ENCODE data around the gene SOWAHB. TPM values are rescaled to one million over a fixed set of nuclear protein-coding genes. Genes with fewer than 3 reads are reported as not detected.

Gene SOWAHB, protein sequence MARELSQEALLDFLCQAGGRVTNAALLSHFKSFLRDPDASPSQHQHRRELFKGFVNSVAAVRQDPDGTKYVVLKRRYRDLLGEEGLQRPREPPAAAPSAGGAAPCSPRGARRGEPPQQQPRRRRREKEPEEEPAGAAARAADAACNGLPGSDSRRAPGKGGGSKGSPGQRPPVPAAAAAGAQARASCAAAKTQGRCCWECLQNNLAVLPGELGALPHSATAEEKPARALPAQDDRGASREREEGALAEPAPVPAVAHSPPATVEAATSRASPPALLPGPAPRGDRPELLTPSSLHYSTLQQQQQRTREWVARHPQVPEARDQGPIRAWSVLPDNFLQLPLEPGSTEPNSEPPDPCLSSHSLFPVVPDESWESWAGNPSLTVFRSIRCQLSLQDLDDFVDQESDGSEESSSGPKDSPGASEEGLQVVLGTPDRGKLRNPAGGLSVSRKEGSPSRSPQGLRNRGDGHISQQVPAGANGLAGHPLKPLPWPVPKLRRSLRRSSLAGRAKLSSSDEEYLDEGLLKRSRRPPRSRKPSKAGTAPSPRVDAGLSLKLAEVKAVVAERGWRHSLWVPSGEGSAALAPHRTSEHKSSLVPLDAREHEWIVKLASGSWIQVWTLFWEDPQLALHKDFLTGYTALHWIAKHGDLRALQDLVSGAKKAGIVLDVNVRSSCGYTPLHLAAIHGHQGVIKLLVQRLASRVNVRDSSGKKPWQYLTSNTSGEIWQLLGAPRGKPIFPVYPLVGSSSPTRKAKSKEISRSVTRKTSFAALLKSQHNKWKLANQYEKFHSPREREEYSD
- total RNA-seq = 10 to 100 TPM; 23.7 to 25.5 TPM
- long read RNA-seq, transcript SOWAHB-201 (1 exons, 3,220 nt) = major isoform, 44 of 44 reads
- long read RNA-seq, partial matches to known transcripts = 0 of 44 reads
- long read RNA-seq, other reads (novel, unspliced or antisense) = 0 of 44 reads

DNA sequence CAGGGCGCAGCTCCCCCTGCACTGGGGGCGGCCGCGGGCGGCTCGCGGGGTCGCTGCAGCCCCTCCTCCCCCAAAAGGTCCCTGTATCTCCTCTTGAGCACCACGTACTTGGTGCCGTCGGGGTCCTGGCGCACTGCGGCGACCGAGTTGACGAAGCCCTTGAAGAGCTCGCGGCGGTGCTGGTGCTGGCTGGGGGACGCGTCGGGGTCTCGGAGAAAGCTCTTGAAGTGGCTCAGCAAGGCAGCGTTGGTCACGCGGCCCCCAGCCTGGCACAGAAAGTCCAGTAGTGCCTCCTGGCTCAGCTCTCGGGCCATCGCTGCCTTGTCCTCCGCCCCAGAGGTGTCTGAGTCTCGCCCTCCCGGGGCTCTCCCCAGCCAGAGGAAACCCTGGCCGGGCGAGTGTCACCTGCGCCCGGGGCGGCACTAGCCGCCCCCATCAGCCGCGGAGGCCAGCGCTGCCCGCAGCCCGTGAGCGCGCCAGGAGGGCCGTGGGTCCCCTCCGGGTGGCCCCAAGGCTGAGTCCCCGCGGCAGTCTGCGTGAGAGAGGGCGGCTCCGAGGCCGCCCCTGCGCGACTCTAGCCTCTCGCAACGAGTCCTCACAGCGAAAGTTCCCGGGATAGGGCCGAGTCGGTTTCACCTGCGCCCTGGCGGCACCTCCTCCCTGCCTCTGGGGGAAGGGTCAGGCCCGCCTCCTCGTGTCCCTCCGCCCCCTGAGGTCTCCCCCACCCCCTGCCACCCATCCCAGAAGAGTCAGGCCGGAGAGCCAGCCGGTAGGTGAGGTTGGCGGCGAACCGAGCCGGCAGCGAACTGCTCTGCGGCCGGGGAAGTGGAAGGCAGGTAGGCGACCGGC lies at the start of gene SOWAHB:
SOWAHB (minus strand) TSS at position 609 of the 849 bp plus-strand sequence; CDS start at position 314, 295 bp downstream.
- intact Hi-C loops (cut with DNase I, micrococcal nuclease) = no loop called here
- ATAC-seq (peak; percentile 86), DNase-seq (peak; percentile 88 to 93)

DNA sequence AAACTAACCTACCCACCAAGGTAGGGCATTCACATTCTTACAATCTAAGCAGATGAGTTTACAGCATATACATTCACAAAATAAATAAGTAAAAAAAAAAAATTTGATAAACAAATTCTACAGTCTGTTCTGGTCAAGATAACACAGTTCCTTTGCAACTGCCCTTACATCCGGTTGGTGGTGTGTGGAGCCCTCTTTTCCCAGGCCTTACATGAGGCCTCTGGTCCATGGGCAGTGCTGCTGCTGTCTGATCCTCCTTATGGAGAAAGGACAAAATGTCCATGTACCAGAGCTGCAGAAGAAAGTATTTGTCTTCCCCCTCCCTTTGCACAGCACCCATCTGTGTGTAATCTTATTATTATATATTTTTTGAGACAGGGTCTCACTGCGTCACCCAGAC lies 49.4 kb upstream of the SOWAHB start:
- intact Hi-C loops (cut with DNase I, micrococcal nuclease) = no loop called here
- no peak for DNase-seq
- no peak for ATAC-seq

DNA sequence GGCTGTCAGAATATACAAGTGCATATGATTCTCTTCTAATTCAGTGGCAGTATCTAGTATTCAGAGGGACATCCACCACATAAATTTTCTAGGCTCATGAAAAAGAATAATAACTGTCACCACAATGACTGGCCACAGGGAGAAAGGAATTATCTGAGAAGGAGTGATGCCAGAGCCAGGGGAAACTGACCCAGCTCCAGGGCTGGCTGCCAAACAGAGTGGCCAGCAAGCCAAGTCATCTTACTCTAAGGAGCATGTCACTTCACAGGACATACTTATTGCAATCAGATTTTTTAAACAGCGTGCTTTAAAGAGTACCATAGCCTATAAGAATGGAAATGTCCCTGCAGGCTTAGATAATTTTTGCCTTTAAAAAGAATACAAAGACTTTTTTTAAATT lies 45.8 kb upstream of the SOWAHB start:
- intact Hi-C loops (cut with DNase I, micrococcal nuclease) = no loop called here
- DNase-seq = no peak
- ATAC-seq = no peak

DNA sequence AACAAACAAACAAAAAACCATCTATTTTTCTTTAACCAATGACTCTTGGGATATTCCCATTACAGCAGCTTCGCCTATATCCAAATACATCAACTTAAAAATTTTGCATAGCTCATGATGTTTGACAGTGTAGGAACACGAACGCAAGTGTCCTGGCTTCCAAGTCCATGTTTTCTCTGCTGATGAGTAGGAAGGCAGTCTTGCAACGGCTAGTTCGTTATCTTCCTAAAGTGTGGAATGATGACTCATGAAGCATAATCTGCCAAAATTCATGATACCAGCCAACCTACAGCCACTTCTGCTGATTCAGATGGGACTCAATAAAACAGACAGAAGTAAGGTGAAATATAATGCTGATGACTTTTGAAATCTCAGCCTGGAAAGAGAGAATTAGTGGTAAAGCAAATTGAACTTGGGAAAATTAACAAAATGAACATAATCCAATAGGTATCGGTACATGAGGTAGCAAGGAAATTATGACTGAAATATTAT lies 45.2 kb upstream of the SOWAHB start:
- intact Hi-C loops (cut with DNase I, micrococcal nuclease) = no loop called here
- DNase-seq (no peak), ATAC-seq (no peak)

DNA sequence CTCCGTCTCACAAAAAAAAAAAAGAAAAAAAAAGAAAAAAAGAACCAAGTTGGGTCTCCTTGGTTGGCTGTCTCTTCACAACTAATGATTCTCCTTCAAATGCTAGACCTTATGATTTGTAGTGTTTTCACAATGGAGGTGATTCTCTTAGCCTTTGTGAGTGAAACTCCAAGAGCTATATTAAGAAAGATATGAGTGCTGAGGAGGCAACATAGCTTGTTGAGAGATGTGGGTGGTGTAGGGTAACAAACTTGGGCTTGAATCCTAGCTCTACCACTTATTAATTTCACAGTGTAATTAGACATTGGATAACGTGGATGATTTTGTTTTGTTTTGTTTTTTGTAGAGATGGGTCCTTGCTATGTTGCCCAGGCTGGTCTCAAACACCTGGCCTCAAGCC lies 41.2 kb upstream of the SOWAHB start:
- ATAC-seq = no peak
- no peak for DNase-seq
- intact Hi-C loops (cut with DNase I, micrococcal nuclease) = no loop called here

DNA sequence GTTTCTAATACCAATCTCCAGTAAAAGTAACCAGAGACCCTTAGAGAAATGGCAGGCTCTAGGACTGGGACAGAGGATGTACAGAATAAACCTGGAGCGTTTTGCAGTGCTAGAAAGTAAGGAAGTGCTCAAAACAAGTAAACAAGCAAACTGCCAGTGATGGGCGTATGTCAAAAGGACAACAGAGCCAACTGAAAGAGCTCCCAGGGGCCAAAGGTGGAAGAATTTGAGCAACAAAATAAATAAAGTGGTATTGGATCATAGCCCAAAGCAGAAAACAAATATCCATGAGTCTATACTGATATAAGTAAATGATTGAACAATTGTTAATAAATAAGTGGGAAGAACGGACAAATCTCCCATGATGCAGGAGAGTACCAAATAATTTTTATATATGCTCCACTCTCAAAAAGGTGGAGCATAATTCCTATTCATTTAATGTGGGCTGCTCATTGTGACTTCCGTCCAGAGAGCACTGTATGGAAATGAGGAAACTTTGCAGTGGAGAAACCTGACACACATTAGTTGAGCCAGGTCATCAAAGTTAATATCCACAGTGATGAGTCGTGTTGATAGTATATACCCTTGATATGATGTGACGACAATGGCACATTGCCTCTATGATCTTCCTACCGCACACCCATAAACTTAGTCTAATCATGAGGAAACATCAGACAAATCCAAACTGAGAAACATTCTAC lies 33.8 kb upstream of the SOWAHB start:
- ATAC-seq (peak; percentile 45), DNase-seq (no peak)
- intact Hi-C loops (cut with DNase I, micrococcal nuclease) = no loop called here

DNA sequence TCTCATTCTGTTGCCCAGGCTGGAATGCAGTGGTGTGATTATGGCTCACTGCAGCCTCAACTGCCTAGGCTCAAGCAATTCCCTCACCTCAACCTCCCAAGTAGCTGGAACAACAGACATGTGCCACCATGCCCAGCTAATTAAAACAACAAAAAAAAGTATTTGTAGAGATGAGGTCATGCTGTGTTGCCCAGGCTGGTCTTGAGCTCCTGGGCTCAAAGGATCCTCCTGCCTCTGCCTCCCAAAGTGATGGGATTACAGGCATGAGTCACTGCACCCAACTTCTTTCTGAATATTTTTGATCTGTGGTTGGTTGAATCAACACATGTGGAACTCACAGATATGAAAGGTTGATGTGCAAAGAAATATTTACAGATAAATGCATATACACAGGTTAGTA lies 33.1 kb upstream of the SOWAHB start:
- ATAC-seq (no peak), DNase-seq (no peak)
- intact Hi-C loops (cut with DNase I, micrococcal nuclease) = no loop called here

DNA sequence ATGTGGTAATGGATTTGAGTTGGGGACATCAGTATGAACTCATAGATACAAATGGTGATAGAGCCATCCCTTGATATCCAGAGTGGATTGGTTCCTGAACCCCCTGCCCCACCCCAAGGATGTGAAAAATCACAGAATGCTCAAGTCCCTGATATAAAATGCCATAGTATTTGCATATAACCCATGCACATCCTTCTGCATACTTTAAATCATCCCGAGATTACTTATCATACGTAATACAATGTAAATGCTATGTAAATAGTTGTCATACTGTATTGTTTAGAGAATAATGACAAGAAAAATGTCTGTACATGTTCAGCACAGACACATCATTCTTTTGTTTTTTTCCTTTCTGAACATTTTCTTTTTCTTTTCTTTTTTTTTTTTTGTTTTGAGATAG lies 32.7 kb upstream of the SOWAHB start:
- DNase-seq (no peak), ATAC-seq (no peak)
- intact Hi-C loops (cut with DNase I, micrococcal nuclease) = no loop called here

DNA sequence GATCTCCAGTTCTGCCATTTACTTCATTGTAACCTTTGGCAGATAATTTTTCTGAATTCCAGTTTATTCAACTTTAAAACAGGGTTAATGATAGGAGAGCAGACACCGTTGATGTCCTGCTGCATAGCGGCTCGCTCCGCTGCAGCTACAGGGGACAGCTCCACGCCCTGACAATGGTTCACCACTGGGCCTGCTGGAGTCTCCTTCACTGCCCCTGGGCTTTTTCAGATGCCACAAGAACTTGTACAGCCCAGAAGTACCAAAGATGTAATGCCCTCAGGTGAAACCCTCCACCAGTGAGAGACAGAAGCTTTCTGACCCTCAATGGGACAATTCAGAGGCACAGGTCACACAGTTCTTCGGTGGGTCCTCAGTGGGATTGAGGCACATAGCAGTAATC lies 28.9 kb upstream of the SOWAHB start:
- intact Hi-C loops (cut with DNase I, micrococcal nuclease) = no loop called here
- ATAC-seq = no peak

DNA sequence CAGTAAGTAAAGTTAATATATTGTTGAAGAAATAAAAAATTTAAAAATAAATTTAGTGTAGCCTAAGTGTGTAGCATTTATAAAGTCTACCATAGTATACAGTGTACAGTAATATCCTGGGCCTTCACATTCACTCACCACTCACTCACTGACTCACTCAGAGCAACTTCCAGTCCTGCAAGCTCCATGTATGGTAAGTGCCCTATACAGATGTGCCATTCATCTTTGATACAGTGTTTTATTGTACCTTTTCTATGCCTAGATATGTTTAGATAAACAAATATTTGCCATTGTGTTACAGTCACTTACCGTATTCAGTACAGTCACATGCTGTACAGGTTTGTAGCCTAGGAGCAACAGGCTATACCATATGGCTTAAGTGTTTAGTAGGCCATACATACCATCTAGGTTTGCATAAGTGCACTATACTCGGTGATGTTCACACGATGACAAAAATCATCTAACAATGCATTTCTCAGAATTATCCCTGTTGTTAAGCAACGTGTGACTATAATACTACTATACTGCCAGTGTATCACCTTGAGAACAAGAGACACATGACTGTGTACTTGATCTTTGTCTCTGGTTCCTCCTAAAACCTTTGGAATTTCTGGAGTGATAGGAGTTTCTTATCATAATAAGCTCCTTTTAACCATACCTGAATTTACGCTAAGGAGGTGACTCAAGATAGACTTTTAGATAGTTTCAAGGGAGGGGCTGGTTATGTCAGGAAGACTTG lies 25.8 kb upstream of the SOWAHB start:
- intact Hi-C loops (cut with DNase I, micrococcal nuclease) = no loop called here
- DNase-seq = no peak
- peak; percentile 37 for ATAC-seq

More for the DNA sequence above, 28.9 kb upstream of the SOWAHB start:
- no peak for DNase-seq

DNA sequence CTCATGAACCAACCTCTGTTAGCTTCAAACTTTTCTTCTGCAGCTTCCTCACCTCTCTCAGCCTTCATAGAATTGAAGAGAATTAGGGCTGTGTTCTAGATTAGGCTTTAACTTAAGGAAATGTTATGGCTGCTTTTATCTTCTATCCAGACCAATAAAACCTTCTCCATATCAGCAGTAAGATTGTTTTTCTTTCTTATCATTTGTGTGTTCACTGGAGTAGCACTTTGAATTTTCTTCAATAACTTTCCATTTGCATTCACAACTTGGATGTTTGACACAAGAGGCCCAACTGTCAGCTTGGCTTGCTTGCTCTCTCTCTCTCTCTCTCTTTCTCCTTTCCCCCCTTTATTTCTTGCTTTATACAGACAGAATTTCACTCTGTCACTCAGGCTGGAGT lies 22.8 kb upstream of the SOWAHB start:
- DNase-seq (no peak), ATAC-seq (peak; percentile 90)
- intact Hi-C loops (cut with DNase I, micrococcal nuclease) = no loop called here

DNA sequence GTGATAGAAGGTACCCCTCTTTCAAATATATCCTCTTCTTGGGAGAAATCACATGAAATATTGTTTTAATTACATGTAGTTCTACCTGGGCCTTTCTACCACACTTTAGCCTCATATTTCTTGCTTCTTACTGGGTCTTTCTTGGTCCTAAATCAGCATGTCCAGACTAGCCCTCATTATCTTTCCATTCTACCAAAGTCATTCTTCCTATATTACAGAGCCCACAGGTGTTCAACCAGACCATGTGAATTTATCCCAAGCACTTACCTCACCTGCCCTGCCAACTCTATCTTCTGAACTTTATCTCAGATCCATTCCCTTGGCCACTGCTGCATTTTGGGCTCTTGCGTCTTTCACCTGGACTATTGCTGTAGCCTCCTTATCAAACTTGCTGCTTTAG lies 11.8 kb upstream of the SOWAHB start:
- no peak for ATAC-seq
- intact Hi-C loops (cut with DNase I, micrococcal nuclease) = no loop called here

DNA sequence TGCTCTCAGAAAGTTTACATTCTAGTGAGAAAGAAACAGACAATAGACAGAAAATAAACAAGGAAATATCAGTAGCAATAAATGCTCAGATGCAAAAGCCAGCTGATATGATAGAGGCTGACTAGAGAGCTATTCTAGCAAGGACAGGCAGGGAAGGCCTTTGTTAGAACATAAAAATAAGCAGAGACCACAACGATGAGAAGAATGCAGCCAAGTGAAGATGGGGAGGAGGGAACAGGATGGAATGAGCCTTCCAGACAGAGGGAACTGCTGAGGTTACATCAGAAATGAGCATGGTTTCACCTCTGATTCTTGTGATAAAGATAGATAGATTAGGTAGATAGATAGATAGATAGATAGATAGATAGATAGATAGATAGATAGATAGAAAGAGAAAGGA lies 7.6 kb upstream of the SOWAHB start:
- intact Hi-C loops (cut with DNase I, micrococcal nuclease) = no loop called here
- ATAC-seq (no peak), DNase-seq (no peak)

More for the DNA sequence above, 11.8 kb upstream of the SOWAHB start:
- DNase-seq = no peak

DNA sequence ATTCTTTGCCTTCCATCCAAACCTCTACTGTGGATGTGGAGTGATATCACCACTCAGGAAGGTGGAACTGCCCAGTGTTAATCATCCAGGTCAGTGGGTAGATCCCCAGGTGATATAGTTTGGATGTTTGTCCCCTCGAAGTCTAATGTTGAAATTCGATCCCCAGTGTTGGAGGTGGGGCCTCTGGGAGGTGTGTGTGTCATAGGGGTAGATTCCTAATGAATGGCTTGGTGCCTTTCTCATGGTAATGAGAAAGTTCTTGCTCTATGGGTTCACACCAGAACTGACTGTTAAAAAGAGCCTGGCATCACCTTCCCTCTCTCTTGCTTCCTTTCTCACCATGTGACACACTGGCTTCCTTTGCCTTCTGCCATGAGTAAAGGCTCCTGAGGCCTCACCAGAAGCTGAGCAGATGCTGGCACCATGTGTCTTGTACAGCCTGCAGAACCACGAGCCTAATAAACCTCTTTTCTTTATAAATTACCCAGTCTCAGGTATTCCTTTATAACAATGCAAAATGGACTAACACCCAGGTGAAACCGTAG lies 6.8 kb upstream of the SOWAHB start:
- intact Hi-C loops (cut with DNase I, micrococcal nuclease) = no loop called here
- no peak for ATAC-seq
- no peak for DNase-seq

DNA sequence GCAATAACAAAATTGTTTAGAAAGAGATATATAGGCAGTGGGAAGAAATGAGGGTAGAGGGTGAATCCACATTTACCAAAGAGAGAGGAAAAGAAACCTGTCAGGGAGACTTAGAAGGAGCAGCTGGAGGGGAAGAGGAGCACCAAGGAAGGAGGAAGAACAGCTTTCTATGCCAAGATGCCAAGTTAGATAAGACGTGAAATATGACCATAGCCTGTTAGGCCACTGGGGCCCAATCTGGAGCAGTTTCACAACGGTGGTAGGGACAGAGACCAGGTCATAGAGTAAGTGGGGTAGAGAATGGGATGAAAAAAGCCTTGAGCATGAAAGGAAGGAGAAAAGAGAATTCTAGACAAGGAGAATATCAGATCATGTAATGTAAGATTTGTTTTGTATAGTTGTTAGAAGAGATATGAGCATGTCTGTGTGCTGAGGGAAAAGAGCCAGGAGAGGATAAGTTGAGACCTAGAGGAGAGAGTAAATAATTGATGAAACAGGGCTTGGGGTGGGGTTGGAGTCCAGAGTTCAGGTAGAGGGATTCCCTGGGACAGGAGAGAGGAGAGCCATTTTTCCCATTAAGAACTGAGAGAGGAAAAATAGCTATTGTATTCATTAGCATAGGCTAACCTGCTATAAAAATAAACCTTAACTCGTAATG lies 4.4 kb upstream of the SOWAHB start:
- ATAC-seq (peak; percentile 56), DNase-seq (peak; percentile 23 to 58)
- intact Hi-C loops (cut with DNase I, micrococcal nuclease) = no loop called here

DNA sequence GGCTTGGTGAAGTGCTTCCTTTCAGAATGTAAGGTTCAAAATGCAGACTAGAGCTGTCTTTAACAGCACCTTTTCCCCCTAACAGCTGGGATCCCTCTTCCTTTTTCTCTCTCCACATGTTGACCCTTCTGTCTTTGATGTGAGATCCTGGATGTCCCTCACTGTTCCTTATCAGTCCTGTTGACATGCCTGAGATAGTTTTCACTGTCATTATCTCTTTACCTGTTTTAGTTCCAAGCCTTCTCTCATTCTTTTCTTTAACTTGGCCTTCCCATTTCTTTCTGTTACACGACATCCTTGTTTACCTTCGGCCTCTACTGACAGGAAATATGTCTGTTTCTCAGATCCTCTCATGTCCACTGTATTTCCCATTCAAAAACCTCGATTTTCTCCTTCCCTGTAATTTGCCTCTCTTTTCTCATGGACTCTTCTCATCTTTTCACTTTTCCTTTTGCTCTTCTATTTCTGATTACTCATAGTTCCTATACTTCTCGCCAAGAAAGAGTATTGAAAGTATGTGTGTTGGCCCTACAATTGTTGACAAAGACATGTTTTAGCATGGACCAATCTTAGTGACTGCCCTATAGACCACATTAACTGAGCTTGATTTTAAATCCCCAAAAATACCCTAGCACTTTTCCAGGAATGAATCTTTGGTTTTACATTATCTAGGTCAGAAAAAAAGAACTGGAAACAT lies 1.2 kb upstream of the SOWAHB start:
- intact Hi-C loops (cut with DNase I, micrococcal nuclease) = no loop called here
- no peak for DNase-seq
- no peak for ATAC-seq

DNA sequence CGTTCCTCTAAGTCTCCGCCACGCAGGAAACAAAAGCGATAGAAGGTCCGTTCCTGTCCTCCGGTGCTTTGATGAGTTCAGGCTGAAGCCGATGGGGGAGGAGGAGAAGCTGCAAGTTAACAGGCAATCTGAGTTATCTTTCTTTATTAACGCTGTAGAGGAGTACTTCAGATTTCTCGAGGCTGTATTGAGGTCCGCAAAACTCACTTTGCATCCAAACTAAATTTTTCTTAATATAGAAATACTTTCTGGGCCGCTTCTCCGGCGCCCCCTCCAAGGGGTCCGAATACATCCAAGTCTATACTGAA lies 395 bp upstream of the SOWAHB start:
- ATAC-seq (no peak), DNase-seq (no peak)
- intact Hi-C loops (cut with DNase I, micrococcal nuclease) = no loop called here
